ENCODE data around the gene CUL9. TPM values are rescaled to one million over a fixed set of nuclear protein-coding genes. Genes with fewer than 3 reads are reported as not detected.

The CUL9 gene
- total and polyA plus RNA-seq, 2 donors from 2014 or later = 34.7 to 47.3 TPM

- Histone ChIP-seq H3K4me1 (ENCODE audit: control insufficient read depth in 2 of 3, insufficient read depth in 2 of 3, low read depth in 1 of 3, low read length in 3 of 3) (peaks cover 2 to 25% (median 22%) of the 10 kb centered on the region in 3 donors), H3K27ac (ENCODE audit: low read depth in 2 of 2, low read length in 2 of 2) (no peak overlapping the region)
- FAIRE-seq = no peak
These were observed 5.6 kb upstream of the CUL9 start for GRCh38 chr6:43176423-43176786.

GRCh38 chr6:43178150-43178549, 3.8 kb upstream of the CUL9 start:
- intact Hi-C loops (cut with DNase I) = no loop called here
- Histone ChIP-seq H3K36me3 (ENCODE audit: control insufficient read depth in 2 of 3, insufficient read depth in 3 of 3, low read length in 3 of 3) (peaks cover 17 to 41% (median 21%) of the 10 kb centered on the region in 3 donors), H3K27ac (ENCODE audit: low read depth in 2 of 2, low read length in 2 of 2) (no peak overlapping the region), H3K9ac (ENCODE audit: low read length in 3 of 3) (no peak overlapping the region), H3K9me3 (ENCODE audit: control insufficient read depth in 2 of 3, insufficient read depth in 1 of 3, low read length in 3 of 3) (no peaks in the 10 kb centered on the region), H3K27me3 (ENCODE audit: control insufficient read depth, insufficient read depth, low read length) (no peaks in the 10 kb centered on the region), H3K4me3 (ENCODE audit: low read length in 3 of 3) (no peak overlapping the region), H3K4me1 (ENCODE audit: control insufficient read depth in 2 of 3, insufficient read depth in 2 of 3, low read depth in 1 of 3, low read length in 3 of 3) (peaks cover 2 to 27% (median 22%) of the 10 kb centered on the region in 3 donors)
- DNase-seq = no peak
- TF ChIP-seq, protein P1, sequence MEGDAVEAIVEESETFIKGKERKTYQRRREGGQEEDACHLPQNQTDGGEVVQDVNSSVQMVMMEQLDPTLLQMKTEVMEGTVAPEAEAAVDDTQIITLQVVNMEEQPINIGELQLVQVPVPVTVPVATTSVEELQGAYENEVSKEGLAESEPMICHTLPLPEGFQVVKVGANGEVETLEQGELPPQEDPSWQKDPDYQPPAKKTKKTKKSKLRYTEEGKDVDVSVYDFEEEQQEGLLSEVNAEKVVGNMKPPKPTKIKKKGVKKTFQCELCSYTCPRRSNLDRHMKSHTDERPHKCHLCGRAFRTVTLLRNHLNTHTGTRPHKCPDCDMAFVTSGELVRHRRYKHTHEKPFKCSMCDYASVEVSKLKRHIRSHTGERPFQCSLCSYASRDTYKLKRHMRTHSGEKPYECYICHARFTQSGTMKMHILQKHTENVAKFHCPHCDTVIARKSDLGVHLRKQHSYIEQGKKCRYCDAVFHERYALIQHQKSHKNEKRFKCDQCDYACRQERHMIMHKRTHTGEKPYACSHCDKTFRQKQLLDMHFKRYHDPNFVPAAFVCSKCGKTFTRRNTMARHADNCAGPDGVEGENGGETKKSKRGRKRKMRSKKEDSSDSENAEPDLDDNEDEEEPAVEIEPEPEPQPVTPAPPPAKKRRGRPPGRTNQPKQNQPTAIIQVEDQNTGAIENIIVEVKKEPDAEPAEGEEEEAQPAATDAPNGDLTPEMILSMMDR (IDR thresholded peaks at IDR 0.05; ENCODE audit: borderline replicate concordance, extremely low read depth, insufficient read depth) = no peak
- FAIRE-seq = no peak

More at GRCh38 chr6:43176423-43176786, 5.6 kb upstream of the CUL9 start:
- TF ChIP-seq, protein P1 (IDR thresholded peaks at IDR 0.05; ENCODE audit: borderline replicate concordance, extremely low read depth, insufficient read depth) = no peak
- no peak for DNase-seq
- Histone ChIP-seq H3K4me3 (ENCODE audit: low read length in 3 of 3) (no peak overlapping the region), H3K36me3 (ENCODE audit: control insufficient read depth in 2 of 3, insufficient read depth in 3 of 3, low read length in 3 of 3) (peaks cover 17 to 41% (median 21%) of the 10 kb centered on the region in 3 donors), H3K9ac (ENCODE audit: low read length in 3 of 3) (no peak overlapping the region), H3K9me3 (ENCODE audit: control insufficient read depth in 2 of 3, insufficient read depth in 1 of 3, low read length in 3 of 3) (no peaks in the 10 kb centered on the region), H3K27me3 (ENCODE audit: control insufficient read depth, insufficient read depth, low read length) (no peaks in the 10 kb centered on the region)
- intact Hi-C loops (cut with DNase I) = no loop called here

DNA sequence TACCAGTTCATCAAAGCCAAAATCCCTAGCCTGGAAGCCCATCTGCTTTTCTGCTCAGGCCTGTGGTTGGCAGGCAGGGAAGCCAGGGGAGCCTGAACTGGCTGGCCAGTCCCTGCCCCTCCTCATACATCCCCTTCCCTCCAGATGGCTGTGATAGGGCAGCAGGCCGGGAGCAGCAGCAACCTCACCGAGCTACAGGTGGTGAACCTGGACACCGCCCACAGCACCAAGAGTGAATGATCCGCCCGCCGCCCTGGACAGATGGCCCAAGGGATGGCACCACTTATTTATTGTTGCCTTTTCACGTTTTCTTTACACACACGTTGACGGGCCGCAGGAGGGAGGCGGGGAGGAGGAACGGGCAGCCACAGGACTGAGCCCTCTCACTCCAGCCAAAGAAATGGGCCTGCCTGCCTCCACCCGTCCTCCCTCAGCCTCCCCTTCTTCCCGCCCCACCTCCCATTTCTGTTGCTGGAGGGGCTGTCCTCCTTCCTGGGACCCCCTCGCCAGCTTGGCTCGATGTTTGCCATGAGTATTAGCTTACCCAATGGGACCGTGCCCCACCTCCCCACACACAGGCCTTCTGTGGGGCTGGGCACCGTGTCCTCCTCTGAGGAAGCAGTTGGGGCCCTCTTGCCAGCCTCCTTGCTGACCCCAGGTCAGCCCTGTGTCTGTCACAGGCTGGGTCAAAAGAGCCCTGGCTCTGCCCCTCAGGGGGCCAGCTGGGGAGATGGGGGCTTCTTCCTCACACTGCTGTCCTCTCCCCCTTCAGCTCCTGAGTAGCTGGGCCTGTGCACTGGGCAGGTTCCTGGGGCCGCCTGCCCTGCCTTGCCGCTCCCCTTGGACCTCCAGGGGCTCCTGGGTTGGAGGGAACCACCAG, 2.8 kb upstream of the CUL9 start:
- H3K27me3 ChIP-seq (ENCODE audit: control insufficient read depth, insufficient read depth, low read length) = no peaks in the 10 kb centered on the region
- H3K36me3 ChIP-seq (ENCODE audit: control insufficient read depth in 2 of 3, insufficient read depth in 3 of 3, low read length in 3 of 3) = peaks cover 17 to 41% (median 21%) of the 10 kb centered on the region in 3 donors
- intact Hi-C loops (cut with DNase I) = no loop called here
- H3K4me1 ChIP-seq (ENCODE audit: control insufficient read depth in 2 of 3, insufficient read depth in 2 of 3, low read depth in 1 of 3, low read length in 3 of 3) = peaks cover 2 to 21% (median 12%) of the 10 kb centered on the region in 3 donors
- DNase-seq (no peak), FAIRE-seq (no peak)
- H3K9me3 ChIP-seq (ENCODE audit: control insufficient read depth in 2 of 3, insufficient read depth in 1 of 3, low read length in 3 of 3) = no peaks in the 10 kb centered on the region
- no peak overlapping the region for H3K27ac ChIP-seq (ENCODE audit: low read depth in 2 of 2, low read length in 2 of 2)
- no peak overlapping the region for H3K9ac ChIP-seq (ENCODE audit: low read length in 3 of 3)
- no peak overlapping the region for H3K4me3 ChIP-seq (ENCODE audit: low read length in 3 of 3)
- TF ChIP-seq, protein P1 (IDR thresholded peaks at IDR 0.05; ENCODE audit: borderline replicate concordance, extremely low read depth, insufficient read depth) = no peak

Data from kidney (tissue), 14 donors.